HCT116 (cell line): Measurements from ENCODE around the gene MTARC2. TPM values are rescaled to one million over a fixed set of nuclear protein-coding genes. Genes with fewer than 3 reads are reported as not detected.

ENCODE experiments used
- ATAC-seq: fragments of 200-7000 bp; cut with Tn5 transposase; 2 replicates; pipeline ENCODE4 v1.9.1; 2020; ENCODE audit warnings: mild to moderate bottlenecking, moderate library complexity
- BruUV-seq: library from RNA; stranded (reverse); fragments of 400-500 nt; replicated peaks from 2 replicates; lab custom pipeline; 2021; lab: Mats Ljungman, UMichigan
- CTCF ChIA-PET: fragments of 300-600 bp; sonication (Branson Sonifier 250); formaldehyde crosslinking; loops from one replicate; lab custom pipeline; 2021; ENCODE audit warnings: antibody characterized with exemption; lab: Charles Lee
- POLR2A ChIA-PET: fragments of 300-600, 350-600 bp; sonication (Branson Sonifier 250); formaldehyde crosslinking; loops from one replicate; lab custom pipeline; 2021; ENCODE audit warnings: antibody characterized with exemption; lab: Charles Lee
- RAD21 ChIA-PET, 2 experiments: fragments of 300-600 bp; sonication (Branson Sonifier 250); formaldehyde crosslinking; loops; one replicate each; lab custom pipeline; 2023; ENCODE audit warnings: low total read pairs in 2 of 2; ENCODE audit not compliant: uncharacterized antibody in 2 of 2, unreplicated experiment in 2 of 2, low non-redundant PET in 1 of 2; lab: Charles Lee
- DNase-seq: peaks from one replicate; pipeline ENCODE4 v3.0.0-alpha.2; 2010; ENCODE audit warnings: low read depth, low spot score
- H2AFZ ChIP-seq: fragments of 200-600 bp; shearing (Covaris generic), sonication (generic); 2 replicates; pipeline ENCODE4 v1.6.1; 2017; ENCODE audit warnings: low read depth, mixed run types, mixed read lengths, antibody characterized with exemption, low read length; ENCODE audit not compliant: poor library complexity, severe bottlenecking
- H3K27ac ChIP-seq: 2 replicates; pipeline ENCODE4 v1.5.1; 2012; ENCODE audit warnings: low read depth, low read length
- H3K27me3 ChIP-seq: fragments of 200-600 bp; sonication (generic); 2 replicates; pipeline ENCODE4 v1.6.1; 2016; ENCODE audit warnings: mixed run types, low read length, mixed read lengths; ENCODE audit not compliant: insufficient read depth
- H3K36me3 ChIP-seq, 2 experiments: fragments of 200-500 bp in 1 of 2; fragments of 200-600 bp in 1 of 2; sonication (Bioruptor generic) in 1 of 2; sonication (generic) in 1 of 2; 2 replicates each; pipeline versions ENCODE4 v1.5.1 to v1.6.1; 2014 to 2016; ENCODE audit warnings: low read length in 2 of 2, inconsistent platforms in 1 of 2, mixed read lengths in 1 of 2, mixed run types in 1 of 2; ENCODE audit not compliant: insufficient read depth in 2 of 2, control insufficient read depth in 1 of 2
- H3K4me1 ChIP-seq, 2 experiments: fragments of 200-600 bp in 1 of 2; sonication (generic) in 1 of 2; 2 replicates each; pipeline versions ENCODE4 v1.5.1 to v1.6.1; 2012 to 2017; ENCODE audit warnings: low read length in 2 of 2, inconsistent platforms in 1 of 2, mild to moderate bottlenecking in 1 of 2, mixed read lengths in 1 of 2, mixed run types in 1 of 2, moderate library complexity in 1 of 2; ENCODE audit not compliant: insufficient read depth in 2 of 2, control insufficient read depth in 1 of 2
- H3K4me2 ChIP-seq: fragments of 200-600 bp; sonication (generic); 2 replicates; pipeline ENCODE4 v1.6.1; 2017; ENCODE audit warnings: mixed run types, low read length, mixed read lengths
- H3K4me3 ChIP-seq, 2 experiments: fragments of 200-600 bp in 1 of 2; sonication (generic) in 1 of 2; replicated peaks in 1 of 2; 2 replicates each; pipeline ENCODE4 v1.5.1; 2011 to 2016; ENCODE audit warnings: low read length in 2 of 2, control low read depth in 1 of 2, low read depth in 1 of 2, mild to moderate bottlenecking in 1 of 2, mixed read lengths in 1 of 2, mixed run types in 1 of 2
- H3K79me2 ChIP-seq: fragments of 200-600 bp; sonication (generic); 2 replicates; pipeline ENCODE4 v1.6.1; 2017; ENCODE audit warnings: mild to moderate bottlenecking, mixed run types, low read length, moderate library complexity, mixed read lengths; ENCODE audit not compliant: insufficient read depth
- H3K9ac ChIP-seq: fragments of 200-600 bp; sonication (generic); 2 replicates; pipeline ENCODE4 v1.6.1; 2016; ENCODE audit warnings: low read length, mixed read lengths
- H3K9me2 ChIP-seq: fragments of 200-600 bp; sonication (generic), shearing (Covaris generic); 2 replicates; pipeline ENCODE4 v1.6.1; 2017; ENCODE audit warnings: mixed run types, mild to moderate bottlenecking, moderate library complexity; ENCODE audit not compliant: insufficient read depth
- H3K9me3 ChIP-seq, 2 experiments: fragments of 200-500 bp in 1 of 2; fragments of 200-600 bp in 1 of 2; sonication (Bioruptor generic) in 1 of 2; sonication (generic) in 1 of 2; 2 replicates each; pipeline ENCODE4 v1.6.1; 2014 to 2017; ENCODE audit warnings: low read length in 2 of 2, mixed read lengths in 2 of 2, inconsistent platforms in 1 of 2, low read depth in 1 of 2, mild to moderate bottlenecking in 1 of 2, mixed run types in 1 of 2, moderate library complexity in 1 of 2; ENCODE audit not compliant: control insufficient read depth in 1 of 2, insufficient read depth in 1 of 2
- H4K20me1 ChIP-seq: fragments of 200-600 bp; sonication (generic), shearing (Covaris generic); 2 replicates; pipeline ENCODE4 v1.6.1; 2017; ENCODE audit warnings: mixed run types, mild to moderate bottlenecking, moderate library complexity; ENCODE audit not compliant: insufficient read depth
- CBX3 ChIP-seq: IDR thresholded peaks from 2 replicates; pipeline ENCODE4 v1.6.1; 2012; ENCODE audit warnings: low read depth
- CEBPB ChIP-seq: IDR thresholded peaks from 2 replicates; pipeline ENCODE4 v1.6.1; 2012; ENCODE audit warnings: low read depth
- CTCF ChIP-seq, 3 experiments: fragments of 200-600 bp in 1 of 3; sonication (generic) in 1 of 3; IDR thresholded peaks in 2 of 3; conservative IDR thresholded peaks in 1 of 3; 2 replicates each; pipeline ENCODE4 v1.5.1; 2012 to 2017; ENCODE audit warnings: low read depth in 2 of 3, low read length in 2 of 3, antibody characterized with exemption in 1 of 3, borderline replicate concordance in 1 of 3, control low read depth in 1 of 3, mild to moderate bottlenecking in 1 of 3, mixed read lengths in 1 of 3, mixed run types in 1 of 3, moderate library complexity in 1 of 3; ENCODE audit not compliant: insufficient read depth in 1 of 3
- EGR1 ChIP-seq: IDR thresholded peaks from 2 replicates; pipeline ENCODE4 v1.6.1; 2012; ENCODE audit warnings: low read depth
- MAX ChIP-seq: IDR thresholded peaks from 2 replicates; pipeline ENCODE4 v1.6.1; 2012
- POLR2AphosphoS5 ChIP-seq: IDR thresholded peaks from 2 replicates; pipeline ENCODE4 v1.6.1; 2011; ENCODE audit warnings: mild to moderate bottlenecking, low read depth, low read length, moderate library complexity
- RAD21 ChIP-seq: IDR thresholded peaks from 2 replicates; pipeline ENCODE4 v1.6.1; 2012; ENCODE audit warnings: low read depth, mild to moderate bottlenecking
- SIN3A ChIP-seq: IDR thresholded peaks from 2 replicates; pipeline ENCODE4 v1.6.1; 2012; ENCODE audit warnings: low read depth
- SP1 ChIP-seq: IDR thresholded peaks from 2 replicates; pipeline ENCODE4 v1.6.1; 2012; ENCODE audit warnings: low read depth
- SRF ChIP-seq: IDR thresholded peaks from 2 replicates; pipeline ENCODE4 v1.6.1; 2012; ENCODE audit warnings: low read depth
- TCF7L2 ChIP-seq: IDR thresholded peaks from 2 replicates; pipeline ENCODE4 v1.7.0; 2011; ENCODE audit warnings: borderline replicate concordance, inconsistent platforms; ENCODE audit not compliant: insufficient read depth, insufficient read length; ENCODE audit errors: extremely low read depth
- YY1 ChIP-seq: IDR thresholded peaks from 2 replicates; pipeline ENCODE4 v1.6.1; 2011; ENCODE audit warnings: low read length, low read depth, moderate library complexity, mild to moderate bottlenecking; ENCODE audit not compliant: insufficient replicate concordance; ENCODE audit errors: extremely low read depth
- ZBTB33 ChIP-seq: IDR thresholded peaks from 2 replicates; pipeline ENCODE4 v1.6.1; 2011; ENCODE audit warnings: mild to moderate bottlenecking, low read length, moderate library complexity; ENCODE audit not compliant: insufficient replicate concordance; ENCODE audit errors: extremely low read depth
- ZFX ChIP-seq: fragments of 450-650 bp; IDR thresholded peaks from 2 replicates; pipeline ENCODE4 v1.6.1; 2017
- ZNF274 ChIP-seq: fragments of 200-500 bp; sonication (Bioruptor generic); IDR thresholded peaks from 2 replicates; pipeline ENCODE4 v1.6.1; 2014; ENCODE audit warnings: mild to moderate bottlenecking, low read depth, low read length, inconsistent platforms
- intact Hi-C: fragments of 100-400 bp; cut with micrococcal nuclease; formaldehyde crosslinking; loops from 2 replicates; pipeline ENCODE4 v1.10.0; 2022
- total RNA-seq: library from RNA; stranded (reverse); gene quantifications from one replicate; pipeline ENCODE4 v1.2.1, GENCODE V29; 2021; ENCODE audit not compliant: unreplicated experiment

Gene MTARC2
- total RNA-seq, 1 experiment from 2014 or later: 16.6 TPM

GRCh38 chr1:220707160-220707559 is 41.0 kb upstream of the MTARC2 start:
- RAD21 ChIA-PET: no interaction called here
- Histone ChIP-seq H3K27me3 (no peaks in the 10 kb centered on the region), H2AFZ (no peak overlapping the region), H3K79me2 (no peaks in the 10 kb centered on the region), H3K9me3 (no peaks in the 10 kb centered on the region), H3K9ac (no peak overlapping the region), H3K27ac (no peak overlapping the region), H4K20me1 (no peaks in the 10 kb centered on the region), H3K4me3 (no peak overlapping the region), H3K9me2 (no peaks in the 10 kb centered on the region), H3K4me1 (no peaks in the 10 kb centered on the region), H3K36me3 (no peaks in the 10 kb centered on the region), H3K4me2 (no peak overlapping the region)
- TF ChIP-seq CBX3 (no peak), SIN3A (no peak), CEBPB (no peak), ZBTB33 (no peak), ZNF274 (no peak), SP1 (no peak), MAX (no peak), EGR1 (no peak), POLR2AphosphoS5 (no peak), YY1 (no peak), SRF (no peak), CTCF (IDR thresholded peaks at IDR 0.05 in 2 of 3, conservative IDR thresholded peaks at IDR 0.05 in 1 of 3; ENCODE audit: borderline replicate concordance in 1 of 3, insufficient read depth in 1 of 3, low read depth in 2 of 3, low read length in 2 of 3) (no peak), RAD21 (no peak), TCF7L2 (no peak), ZFX (no peak)
- DNase-seq (no peak), ATAC-seq (no peak)
- intact Hi-C loops: no loop called here
- POLR2A ChIA-PET: no interaction called here
- CTCF ChIA-PET: no interaction called here
- BruUV-seq: no TSS peak
